ENCODE results near the gene EGLN1. TPM values are rescaled to one million over a fixed set of nuclear protein-coding genes. Genes with fewer than 3 reads are reported as not detected.
"Not testable (repeated sequence)": the region's sequence is repeated elsewhere in the genome, so short reads cannot be mapped to it uniquely, and the experiment has no call there.

The EGLN1 gene
- total RNA-seq, 3 donors from 2014 or later (not counting 1 experiment from before 2014, with no cell fraction given), result 14.2 to 27.5 (median 24.5) TPM

GRCh38 chr1:231432996-231433395 lies 10.9 kb upstream of the EGLN1 start:
- Mint-ChIP-seq H3K27me3 (ENCODE audit: low read depth in 2 of 2) (peaks cover 27 to 42% of the 10 kb centered on the region in 2 donors), H3K36me3 (no peaks in the 10 kb centered on the region), H3K4me1 (no peaks in the 10 kb centered on the region), H3K4me3 (no peak overlapping the region), H3K9me3 (no peaks in the 10 kb centered on the region), H3K27ac (no peak overlapping the region)
- ATAC-seq, result no peak
- DNase-seq, result no peak
- Histone ChIP-seq H3K4me1 (ENCODE audit: control insufficient read depth, insufficient read depth, low read length) (no peaks in the 10 kb centered on the region), H3K4me3 (ENCODE audit: low read length) (no peak overlapping the region), H3K27me3 (ENCODE audit: control insufficient read depth, insufficient read depth, low read length) (peaks cover 7% of the 10 kb centered on the region), H3K9me3 (ENCODE audit: control insufficient read depth, insufficient read depth, low read length) (no peaks in the 10 kb centered on the region), H3K27ac (ENCODE audit: low read length) (no peak overlapping the region), H3K36me3 (ENCODE audit: control insufficient read depth, insufficient read depth, low read length) (no peaks in the 10 kb centered on the region)
- WGBS (ENCODE audit: insufficient coverage), result 94% methylated on average over 2 of the region's 2 CpGs
- no peak for TF ChIP-seq CTCF (IDR thresholded peaks at IDR 0.05)
- intact Hi-C loops (cut with micrococcal nuclease), result no loop called here

GRCh38 chr1:231431665-231432415 lies 9.8 kb upstream of the EGLN1 start:
- no peak overlapping the region for H3K4me3 Mint-ChIP-seq
- H3K36me3 ChIP-seq (ENCODE audit: control insufficient read depth, insufficient read depth, low read length), result no peaks in the 10 kb centered on the region
- H3K4me3 ChIP-seq (ENCODE audit: low read length), result no peak overlapping the region
- no peaks in the 10 kb centered on the region for H3K4me1 Mint-ChIP-seq
- H3K9me3 ChIP-seq (ENCODE audit: control insufficient read depth, insufficient read depth, low read length), result no peaks in the 10 kb centered on the region
- no peaks in the 10 kb centered on the region for H3K36me3 Mint-ChIP-seq
- 85% methylated on average over 6 of the region's 6 CpGs for WGBS (ENCODE audit: insufficient coverage)
- no peak overlapping the region for H3K27ac Mint-ChIP-seq
- H3K27me3 Mint-ChIP-seq (ENCODE audit: low read depth in 2 of 2), result peaks cover 24 to 38% of the 10 kb centered on the region in 2 donors
- H3K27ac ChIP-seq (ENCODE audit: low read length), result no peak overlapping the region
- DNase-seq, result no peak
- peaks cover 11% of the 10 kb centered on the region for H3K27me3 ChIP-seq (ENCODE audit: control insufficient read depth, insufficient read depth, low read length)
- intact Hi-C loops (cut with micrococcal nuclease), result no loop called here
- ATAC-seq, result no peak
- TF ChIP-seq CTCF (IDR thresholded peaks at IDR 0.05), result no peak
- H3K9me3 Mint-ChIP-seq, result no peaks in the 10 kb centered on the region
- H3K4me1 ChIP-seq (ENCODE audit: control insufficient read depth, insufficient read depth, low read length), result no peaks in the 10 kb centered on the region

- H3K36me3 Mint-ChIP-seq; H3K4me1 Mint-ChIP-seq; ATAC-seq; H3K27ac Mint-ChIP-seq; intact Hi-C loops (cut with micrococcal nuclease); H3K9me3 Mint-ChIP-seq; H3K4me3 Mint-ChIP-seq; H3K9me3 ChIP-seq (ENCODE audit: control insufficient read depth, insufficient read depth, low read length); H3K27ac ChIP-seq (ENCODE audit: low read length); H3K4me1 ChIP-seq (ENCODE audit: control insufficient read depth, insufficient read depth, low read length); H3K36me3 ChIP-seq (ENCODE audit: control insufficient read depth, insufficient read depth, low read length); H3K4me3 ChIP-seq (ENCODE audit: low read length); DNase-seq: not testable (repeated sequence)
- H3K27me3 Mint-ChIP-seq (ENCODE audit: low read depth in 2 of 2), result peaks cover 15 to 37% of the 10 kb centered on the region in 2 donors
- H3K27me3 ChIP-seq (ENCODE audit: control insufficient read depth, insufficient read depth, low read length), result peaks cover 13% of the 10 kb centered on the region
- WGBS (ENCODE audit: insufficient coverage), result 97% methylated on average over 31 of the region's 31 CpGs
Observed at GRCh38 chr1:231430678-231431352, 8.7 kb upstream of the EGLN1 start.

- DNase-seq (no peak), ATAC-seq (no peak)
- TF ChIP-seq CTCF (IDR thresholded peaks at IDR 0.05), result no peak
- no peak overlapping the region for H3K4me3 Mint-ChIP-seq
- peaks cover 10% of the 10 kb centered on the region for H3K27me3 ChIP-seq (ENCODE audit: control insufficient read depth, insufficient read depth, low read length)
- H3K4me1 Mint-ChIP-seq, result no peaks in the 10 kb centered on the region
- H3K4me1 ChIP-seq (ENCODE audit: control insufficient read depth, insufficient read depth, low read length), result no peaks in the 10 kb centered on the region
- WGBS (ENCODE audit: insufficient coverage), result 71% methylated on average over 2 of the region's 3 CpGs
- H3K27ac ChIP-seq (ENCODE audit: low read length), result no peak overlapping the region
- H3K4me3 ChIP-seq (ENCODE audit: low read length), result no peak overlapping the region
- no peak overlapping the region for H3K27ac Mint-ChIP-seq
- no peaks in the 10 kb centered on the region for H3K36me3 ChIP-seq (ENCODE audit: control insufficient read depth, insufficient read depth, low read length)
- H3K9me3 ChIP-seq (ENCODE audit: control insufficient read depth, insufficient read depth, low read length), result no peaks in the 10 kb centered on the region
- no peaks in the 10 kb centered on the region for H3K9me3 Mint-ChIP-seq
- H3K36me3 Mint-ChIP-seq, result no peaks in the 10 kb centered on the region
- intact Hi-C loops (cut with micrococcal nuclease), result no loop called here
- peaks cover 8 to 29% of the 10 kb centered on the region in 2 donors for H3K27me3 Mint-ChIP-seq (ENCODE audit: low read depth in 2 of 2)
Observed at GRCh38 chr1:231428377-231428776, 6.3 kb upstream of the EGLN1 start.
